HG03439 (cell line): ENCODE data around the gene CD72.
"Not testable (repeated sequence)": the region's sequence is repeated elsewhere in the genome, so short reads cannot be mapped to it uniquely, and the experiment has no call there.

Experiments used
- ATAC-seq: cut with Tn5 transposase; IDR thresholded peaks from one replicate; pipeline ENCODE4 v1.9.1; 2021; ENCODE audit warnings: mild to moderate bottlenecking, moderate library complexity; ENCODE audit not compliant: unreplicated experiment

Gene CD72

GRCh38 chr9:35618854-35619799 is 914 bp upstream of the CD72 start:
- ATAC-seq: peak; percentile 36

- ATAC-seq: no peak
These were observed 665 bp downstream of the CD72 start for GRCh38 chr9:35617548-35617947.

GRCh38 chr9:35616681-35617459 is 1.3 kb downstream of the CD72 start:
- peak; percentile 53 for ATAC-seq

GRCh38 chr9:35615981-35616680 is 2.1 kb downstream of the CD72 start:
- no peak for ATAC-seq

- ATAC-seq: no peak
These were observed 5.4 kb downstream of the CD72 start for GRCh38 chr9:35612843-35613242.

- ATAC-seq: not testable (repeated sequence)
These were observed 6.1 kb downstream of the CD72 start for GRCh38 chr9:35612066-35612465.

GRCh38 chr9:35611230-35611797 is 6.9 kb downstream of the CD72 start:
- no peak for ATAC-seq

- no peak for ATAC-seq
These were observed 8.4 kb downstream of the CD72 start for GRCh38 chr9:35609820-35610163.

- ATAC-seq: no peak
These were observed 9.0 kb downstream of the CD72 start for GRCh38 chr9:35609001-35609819.

- no peak for ATAC-seq
These were observed 10.0 kb downstream of the CD72 start for GRCh38 chr9:35608221-35608620.

- no peak for ATAC-seq
These were observed 11.5 kb downstream of the CD72 start for GRCh38 chr9:35606726-35607125.

GRCh38 chr9:35606138-35606504 is 12.1 kb downstream of the CD72 start:
- no peak for ATAC-seq

- peak; percentile 19 for ATAC-seq
These were observed 12.7 kb downstream of the CD72 start for GRCh38 chr9:35605351-35606137.

GRCh38 chr9:35604578-35605350 is 13.4 kb downstream of the CD72 start, which contains the start of gene TESK1:
TSS of gene TESK1 (plus strand) at chr9:35605262. CDS start at chr9:35605620, 358 bp downstream.
- ATAC-seq: peak; percentile 33

- peak; percentile 88 for ATAC-seq
These were observed 14.1 kb downstream of the CD72 start for GRCh38 chr9:35603986-35604577.

GRCh38 chr9:35603506-35603985 is 14.7 kb downstream of the CD72 start:
- ATAC-seq: no peak

- ATAC-seq: no peak
These were observed 18.2 kb downstream of the CD72 start for GRCh38 chr9:35599763-35600604.
